CD8-positive, alpha-beta memory T cell (primary cell): ENCODE data around the gene STK10. TPM values are rescaled to one million over a fixed set of nuclear protein-coding genes. Genes with fewer than 3 reads are reported as not detected.

Experiments used
- CTCF ChIA-PET: fragments of 350-600 bp; sonication (Branson Sonifier 250); formaldehyde crosslinking; loops from one replicate; lab custom pipeline; 2021; ENCODE audit warnings: antibody characterized with exemption; lab: Charles Lee
- POLR2A ChIA-PET: fragments of 350-600 bp; sonication (Branson Sonifier 250); formaldehyde crosslinking; loops from one replicate; lab custom pipeline; 2021; ENCODE audit warnings: antibody characterized with exemption; lab: Charles Lee
- DNase-seq, 5 donors: peaks; one replicate each; pipeline versions ENCODE4 v3.0.0 to v3.0.0-alpha.2; 2020 to 2022; ENCODE audit warnings: mixed read lengths in 1 of 5
- H3K27ac ChIP-seq: one replicate; pipeline ENCODE4 v1.7.0; 2013; ENCODE audit warnings: low read depth, mild to moderate bottlenecking, low read length, moderate library complexity
- H3K27me3 ChIP-seq: 2 replicates; pipeline ENCODE4 v1.7.0; 2013; ENCODE audit warnings: low read length, mild to moderate bottlenecking; ENCODE audit not compliant: insufficient read depth, poor library complexity, severe bottlenecking
- H3K36me3 ChIP-seq: 2 replicates; pipeline ENCODE4 v1.7.0; 2013; ENCODE audit warnings: mild to moderate bottlenecking, low read length, moderate library complexity; ENCODE audit not compliant: insufficient read depth
- H3K4me1 ChIP-seq: 2 replicates; pipeline ENCODE4 v1.7.0; 2013; ENCODE audit warnings: mild to moderate bottlenecking, low read length, moderate library complexity; ENCODE audit not compliant: insufficient read depth
- H3K4me3 ChIP-seq: 2 replicates; pipeline ENCODE4 v1.7.0; 2013; ENCODE audit warnings: mild to moderate bottlenecking, low read length
- H3K9me3 ChIP-seq: 2 replicates; pipeline ENCODE4 v1.7.0; 2013; ENCODE audit warnings: mild to moderate bottlenecking, low read length
- H3K27ac Mint-ChIP-seq, 8 donors: one replicate each; pipeline ENCODE4 v1.8.0; 2020 to 2021; ENCODE audit warnings: mixed read lengths in 8 of 8, mild to moderate bottlenecking in 6 of 8, inconsistent platforms in 3 of 8, moderate library complexity in 3 of 8
- H3K27me3 Mint-ChIP-seq, 2 donors: one replicate each; pipeline ENCODE4 v1.8.0; 2020 to 2021; ENCODE audit warnings: mixed read lengths in 2 of 2, mild to moderate bottlenecking in 1 of 2, moderate library complexity in 1 of 2
- H3K36me3 Mint-ChIP-seq, 3 donors: one replicate each; pipeline ENCODE4 v1.8.0; 2020 to 2021; ENCODE audit warnings: mixed read lengths in 3 of 3, inconsistent platforms in 1 of 3, mild to moderate bottlenecking in 1 of 3
- H3K4me1 Mint-ChIP-seq, 3 donors: one replicate each; pipeline ENCODE4 v1.8.0; 2020 to 2021; ENCODE audit warnings: mixed read lengths in 3 of 3, inconsistent platforms in 1 of 3, mild to moderate bottlenecking in 1 of 3
- H3K4me3 Mint-ChIP-seq, 7 donors: one replicate each; pipeline ENCODE4 v1.8.0; 2020 to 2021; ENCODE audit warnings: mixed read lengths in 7 of 7, mild to moderate bottlenecking in 6 of 7, moderate library complexity in 4 of 7, inconsistent platforms in 2 of 7
- H3K9me3 Mint-ChIP-seq, 5 donors: one replicate each; pipeline ENCODE4 v1.8.0; 2020 to 2022; ENCODE audit warnings: mixed read lengths in 5 of 5, mild to moderate bottlenecking in 3 of 5, moderate library complexity in 2 of 5, inconsistent platforms in 1 of 5
- polyA plus RNA-seq: library from polyadenylated mRNA; unstranded; fragments of 300-500 nt; fragmentation: Illumina TruSeq; gene quantifications from one replicate; pipeline ENCODE4 v1.2.3, GENCODE V29; 2021
- total RNA-seq, 2 experiments: library from RNA; stranded (reverse); gene quantifications; one replicate each; pipeline ENCODE4 v1.2.3, GENCODE V29; 2021

STK10 gene
- total RNA-seq (100 to 1,000 TPM; 113 to 118 TPM), polyA plus RNA-seq (170 TPM)

DNA sequence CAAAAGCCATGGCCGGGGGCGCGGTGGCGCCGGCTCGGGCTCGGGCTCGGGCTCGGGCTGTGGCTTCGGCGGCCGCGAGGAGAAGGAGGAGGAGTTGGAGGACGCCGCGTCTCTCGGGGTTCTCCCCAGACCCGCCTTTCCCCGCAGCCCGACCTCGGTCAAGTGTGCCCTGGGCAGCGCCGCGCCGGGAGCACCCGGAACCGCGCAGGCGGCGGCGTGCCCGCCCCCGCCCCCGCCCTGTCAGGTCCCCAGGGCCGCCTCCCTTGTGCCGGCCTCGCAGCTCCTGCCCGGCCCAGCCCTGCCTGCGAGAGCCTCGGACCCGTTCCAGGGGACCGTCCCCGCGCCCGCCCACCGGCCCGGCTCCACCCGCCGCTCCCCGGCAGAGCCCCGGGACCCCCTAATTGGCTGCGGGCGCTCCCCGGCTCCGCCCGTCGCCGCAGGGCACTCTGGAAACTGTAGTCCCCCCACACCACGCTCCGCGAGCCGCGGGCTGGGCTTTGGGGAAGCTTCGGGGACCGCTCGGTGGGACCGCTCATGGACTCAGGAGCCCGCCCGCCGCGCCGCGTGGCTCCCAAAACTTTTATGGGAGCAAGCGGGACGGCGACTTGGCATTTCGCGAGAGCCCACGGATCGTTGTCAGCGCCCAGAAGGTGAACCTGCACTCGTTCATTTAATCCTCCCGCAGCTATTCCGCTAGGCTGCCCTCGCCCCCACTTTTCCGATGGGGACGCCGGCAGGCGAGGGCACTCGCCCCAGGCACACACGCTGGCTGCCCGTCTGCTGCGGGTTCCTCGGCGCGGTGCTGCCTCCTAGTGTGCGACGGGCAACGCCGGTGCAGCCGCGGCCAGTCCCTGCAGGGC lies at the start of gene STK10:
STK10 (minus strand) TSS at position 192 of the 860 bp plus-strand sequence; CDS start at position 10, 182 bp downstream.
- POLR2A ChIA-PET = interaction anchor here (1.0 to 8.5 kb wide), 9 partner anchors 9 to 182 kb away, joined by 4 to 246 read pairs (median 12); partner anchors contain the start of gene FBXW11

DNA sequence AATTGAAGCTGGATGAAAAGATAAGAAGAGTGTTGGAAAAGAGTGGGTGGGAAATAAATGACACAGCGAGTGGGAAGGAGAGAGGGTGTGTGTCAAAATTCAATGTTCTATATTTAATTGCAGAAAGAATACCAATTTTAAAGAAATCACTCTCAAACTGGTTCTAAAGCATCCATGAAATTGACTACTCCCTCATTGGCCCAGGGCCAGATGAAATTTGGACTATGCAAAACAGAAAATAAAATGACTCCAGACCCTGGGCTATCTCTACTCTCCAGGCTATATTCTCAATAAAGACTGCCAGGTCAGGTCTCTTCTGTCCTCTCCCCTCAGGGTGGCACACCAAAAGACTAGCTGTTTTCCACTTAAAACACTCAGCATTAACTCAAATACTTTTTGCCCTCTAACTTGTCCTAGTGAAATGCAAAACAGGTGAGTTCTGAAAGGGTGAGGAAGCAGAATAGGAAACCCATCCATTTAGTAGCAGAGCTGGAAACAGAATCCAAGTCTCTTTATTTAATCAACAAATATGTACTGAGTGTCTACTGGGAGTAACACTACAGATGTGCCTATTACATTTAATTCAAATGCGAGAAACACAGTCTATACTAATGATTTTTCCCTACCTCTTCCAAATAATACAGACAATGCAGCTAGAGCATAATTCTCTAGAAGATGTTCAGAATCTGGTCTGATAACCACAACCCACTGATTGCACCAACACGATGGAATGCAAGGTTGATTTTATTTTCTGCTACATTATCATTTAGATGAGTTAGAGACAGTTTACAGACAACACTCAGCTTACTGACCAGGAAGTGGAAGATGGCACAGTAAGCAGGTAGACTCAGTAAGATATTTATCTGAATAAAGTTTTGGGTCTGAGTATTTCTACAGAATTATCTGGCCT lies 48.1 kb upstream of the STK10 start:
- H3K9me3 ChIP-seq = no peaks in the 10 kb centered on the region
- Mint-ChIP-seq H3K4me3 (no peak overlapping the region), H3K4me1 (peaks cover 20 to 45% (median 39%) of the 10 kb centered on the region in 3 donors), H3K36me3 (peaks cover 2 to 25% (median 11%) of the 10 kb centered on the region in 3 donors), H3K27me3 (no peaks in the 10 kb centered on the region), H3K9me3 (no peaks in the 10 kb centered on the region), H3K27ac (peak overlapping the region in 4 of 8 donors; percentile 13 to 86 (median 33))
- no peaks in the 10 kb centered on the region for H3K27me3 ChIP-seq
- POLR2A ChIA-PET = no interaction called here
- H3K27ac ChIP-seq = no peak overlapping the region
- CTCF ChIA-PET = interaction anchor here (1.4 kb wide), 1 partner anchor 47 kb away, joined by 3 read pairs; the partner anchor contains the start of gene STK10
- H3K4me3 ChIP-seq = no peak overlapping the region
- no peaks in the 10 kb centered on the region for H3K36me3 ChIP-seq
- DNase-seq = no peak
- peaks cover 13% of the 10 kb centered on the region for H3K4me1 ChIP-seq

More for the DNA sequence above, at the start of gene STK10:
- H3K4me1 Mint-ChIP-seq = peaks cover 23 to 30% (median 28%) of the 10 kb centered on the region in 3 donors
- H3K9me3 Mint-ChIP-seq = no peaks in the 10 kb centered on the region
- peak within 1 kb of the TSS; percentile 91 for H3K27ac ChIP-seq
- H3K4me1 ChIP-seq = peaks cover 22% of the 10 kb centered on the region
- peaks cover under 1 to 38% (median 4%) of the 10 kb centered on the region in 3 donors for H3K36me3 Mint-ChIP-seq
- DNase-seq = peak; percentile 84 to 94 (median 92)
- peak within 1 kb of the TSS; percentile 97 to 100 (median 100) for H3K4me3 Mint-ChIP-seq
- peak within 1 kb of the TSS; percentile 98 to 100 (median 100) for H3K27ac Mint-ChIP-seq
- peak within 1 kb of the TSS; percentile 83 for H3K4me3 ChIP-seq
- peaks cover 0 to 3% of the 10 kb centered on the region in 2 donors for H3K27me3 Mint-ChIP-seq
- CTCF ChIA-PET = interaction anchor here (0.6 to 10.2 kb wide), 48 partner anchors 10 to 510 kb away, joined by 3 to 340 read pairs (median 6); partner anchors contain the start of genes FBXW11 and UBTD2
- H3K27me3 ChIP-seq = no peaks in the 10 kb centered on the region
- H3K9me3 ChIP-seq = no peaks in the 10 kb centered on the region
- H3K36me3 ChIP-seq = no peaks in the 10 kb centered on the region

DNA sequence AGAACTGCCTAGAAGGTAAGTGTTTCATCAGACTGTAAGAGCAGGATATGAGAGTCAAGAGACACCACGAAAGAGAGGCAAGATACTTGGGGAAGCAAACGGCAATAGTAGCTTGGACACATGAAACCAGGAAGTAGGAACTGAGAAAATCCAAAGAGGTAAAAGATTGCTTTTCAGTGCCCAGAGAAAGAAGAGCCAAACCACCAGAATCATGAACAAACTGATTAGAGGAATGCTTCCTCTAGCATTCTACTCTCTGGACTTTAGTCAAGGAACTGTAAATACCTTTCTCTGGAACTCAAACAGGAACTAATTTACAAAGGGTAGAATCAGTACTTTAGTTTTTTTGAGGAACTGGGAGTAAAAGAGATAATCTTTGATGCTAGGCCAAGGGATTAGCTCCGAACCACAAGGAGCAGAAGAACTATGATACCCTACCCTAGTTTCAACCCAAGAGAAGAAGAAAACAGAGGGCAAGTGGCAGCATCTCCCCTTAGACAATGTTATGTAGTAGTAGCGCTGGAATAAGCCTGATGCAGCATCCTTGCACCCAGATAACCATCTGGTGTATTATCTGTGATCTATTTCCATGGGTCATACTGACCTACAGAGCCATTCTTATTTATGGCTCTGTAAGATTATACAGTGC lies 47.2 kb upstream of the STK10 start:
- no peaks in the 10 kb centered on the region for H3K27me3 Mint-ChIP-seq
- H3K4me1 Mint-ChIP-seq = peaks cover 20 to 45% (median 39%) of the 10 kb centered on the region in 3 donors
- Histone ChIP-seq H3K4me1 (peaks cover 13% of the 10 kb centered on the region), H3K27me3 (no peaks in the 10 kb centered on the region), H3K9me3 (no peaks in the 10 kb centered on the region), H3K4me3 (no peak overlapping the region), H3K27ac (no peak overlapping the region), H3K36me3 (no peaks in the 10 kb centered on the region)
- H3K27ac Mint-ChIP-seq = peak overlapping the region in 4 of 8 donors; percentile 13 to 86 (median 33)
- ChIA-PET POLR2A (no interaction called here), CTCF (interaction anchor here (1.4 kb wide), 1 partner anchor 46 kb away, joined by 3 read pairs; the partner anchor contains the start of gene STK10)
- no peak overlapping the region for H3K4me3 Mint-ChIP-seq
- peaks cover 7 to 30% (median 11%) of the 10 kb centered on the region in 3 donors for H3K36me3 Mint-ChIP-seq
- DNase-seq = no peak
- H3K9me3 Mint-ChIP-seq = no peaks in the 10 kb centered on the region

DNA sequence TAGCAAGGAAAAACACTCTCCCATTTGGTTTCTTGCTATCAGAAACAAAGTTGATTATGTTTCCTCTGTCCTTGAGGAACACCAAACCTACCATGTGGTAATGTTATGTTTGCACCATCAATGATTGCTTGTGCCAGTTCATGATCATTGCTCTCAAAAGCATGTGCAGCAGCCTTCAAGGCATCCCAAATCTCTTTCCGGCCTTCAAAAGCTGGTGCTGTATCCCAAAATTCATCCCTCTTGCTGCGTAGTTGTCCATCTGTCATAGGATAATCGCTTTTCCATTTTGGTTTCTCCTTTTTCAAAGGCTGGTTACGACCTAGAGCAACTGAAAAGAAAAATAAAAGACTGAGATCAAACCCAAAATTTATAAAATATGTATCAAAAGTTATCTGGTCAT lies 46.0 kb upstream of the STK10 start:
- H3K9me3 ChIP-seq = no peaks in the 10 kb centered on the region
- Mint-ChIP-seq H3K27me3 (no peaks in the 10 kb centered on the region), H3K27ac (no peak overlapping the region), H3K4me1 (peaks cover 17 to 39% (median 32%) of the 10 kb centered on the region in 3 donors), H3K9me3 (no peaks in the 10 kb centered on the region), H3K36me3 (peaks cover 11 to 37% (median 12%) of the 10 kb centered on the region in 3 donors), H3K4me3 (no peak overlapping the region)
- H3K27ac ChIP-seq = no peak overlapping the region
- no peaks in the 10 kb centered on the region for H3K36me3 ChIP-seq
- no peaks in the 10 kb centered on the region for H3K27me3 ChIP-seq
- no peak for DNase-seq
- H3K4me3 ChIP-seq = no peak overlapping the region
- peaks cover 12% of the 10 kb centered on the region for H3K4me1 ChIP-seq
- ChIA-PET CTCF (no interaction called here), POLR2A (no interaction called here)

DNA sequence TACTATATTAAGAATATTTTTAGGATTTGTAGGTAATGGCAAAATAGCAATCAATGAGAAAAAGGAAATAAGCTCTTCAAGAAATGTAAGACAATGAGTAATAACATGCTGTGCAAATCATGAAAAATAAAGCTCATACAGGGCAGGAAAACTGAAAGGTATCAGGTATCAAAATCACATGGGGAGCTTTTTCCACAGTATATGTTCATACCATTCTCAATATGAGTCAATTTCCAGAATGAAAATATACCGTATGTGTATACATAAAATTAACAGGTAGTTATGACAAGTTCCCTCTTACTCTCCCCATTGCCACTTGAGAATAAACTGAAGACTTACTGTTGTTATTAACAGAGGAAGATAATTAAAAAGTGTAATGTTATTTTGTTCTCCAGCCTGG lies 41.9 kb upstream of the STK10 start:
- peak overlapping the region in 1 of 8 donors; percentile 37 for H3K27ac Mint-ChIP-seq
- no peak overlapping the region for H3K27ac ChIP-seq
- ChIA-PET CTCF (no interaction called here), POLR2A (no interaction called here)
- H3K4me1 ChIP-seq = no peaks in the 10 kb centered on the region
- H3K4me3 ChIP-seq = no peak overlapping the region
- H3K36me3 ChIP-seq = no peaks in the 10 kb centered on the region
- H3K4me1 Mint-ChIP-seq = peaks cover under 1 to 2% (median 1%) of the 10 kb centered on the region in 3 donors
- no peak overlapping the region for H3K4me3 Mint-ChIP-seq
- DNase-seq = no peak
- H3K27me3 Mint-ChIP-seq = no peaks in the 10 kb centered on the region
- no peaks in the 10 kb centered on the region for H3K27me3 ChIP-seq
- no peaks in the 10 kb centered on the region for H3K9me3 ChIP-seq
- H3K9me3 Mint-ChIP-seq = no peaks in the 10 kb centered on the region
- peaks cover 11 to 47% (median 12%) of the 10 kb centered on the region in 3 donors for H3K36me3 Mint-ChIP-seq

DNA sequence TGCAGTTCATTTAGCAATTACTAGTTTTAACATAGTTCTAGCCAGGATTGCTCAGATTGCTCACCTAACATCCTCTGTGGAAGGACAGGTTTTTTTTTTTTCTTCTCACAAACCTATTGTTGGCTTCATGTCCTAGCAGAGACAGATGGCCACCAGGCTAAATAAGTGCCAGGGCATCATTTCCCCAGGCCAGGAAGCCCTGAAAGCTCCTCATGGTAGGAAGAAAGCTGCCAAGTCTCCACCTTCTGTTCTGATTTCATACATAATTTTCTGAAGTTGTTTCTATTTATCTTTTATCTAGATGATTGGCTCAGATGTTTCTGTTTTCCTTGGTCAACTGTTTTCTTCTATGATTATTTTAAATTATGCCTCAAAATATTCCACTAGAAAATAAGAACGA lies 37.0 kb upstream of the STK10 start:
- no peak overlapping the region for H3K4me3 ChIP-seq
- Mint-ChIP-seq H3K36me3 (peaks cover 1 to 17% (median 5%) of the 10 kb centered on the region in 3 donors), H3K9me3 (peaks cover 0 to 1% (median 0%) of the 10 kb centered on the region in 5 donors), H3K4me3 (no peak overlapping the region), H3K27me3 (no peaks in the 10 kb centered on the region), H3K4me1 (peaks cover 10 to 12% (median 10%) of the 10 kb centered on the region in 3 donors), H3K27ac (peak overlapping the region in 4 of 8 donors; percentile 0 to 61 (median 17))
- DNase-seq = no peak
- CTCF ChIA-PET = no interaction called here
- H3K4me1 ChIP-seq = no peaks in the 10 kb centered on the region
- POLR2A ChIA-PET = interaction anchor here (0.7 kb wide), 1 partner anchor 229 kb away, joined by 3 read pairs; no protein-coding TSS in a partner anchor
- H3K27ac ChIP-seq = no peak overlapping the region
- H3K36me3 ChIP-seq = no peaks in the 10 kb centered on the region
- no peaks in the 10 kb centered on the region for H3K9me3 ChIP-seq
- no peaks in the 10 kb centered on the region for H3K27me3 ChIP-seq
